AG09319 (cell line): ENCODE results near the gene LRRC4C.

Experiments used
- DNase-seq: peaks from one replicate; pipeline ENCODE4 v3.0.0-alpha.2; 2010; ENCODE audit warnings: low read depth; ENCODE audit errors: extremely low read depth
- CTCF ChIP-seq: IDR thresholded peaks from 2 replicates; pipeline ENCODE4 v1.5.1; 2011; ENCODE audit warnings: low read depth, mild to moderate bottlenecking, inconsistent platforms, low read length, moderate library complexity

LRRC4C gene

DNA sequence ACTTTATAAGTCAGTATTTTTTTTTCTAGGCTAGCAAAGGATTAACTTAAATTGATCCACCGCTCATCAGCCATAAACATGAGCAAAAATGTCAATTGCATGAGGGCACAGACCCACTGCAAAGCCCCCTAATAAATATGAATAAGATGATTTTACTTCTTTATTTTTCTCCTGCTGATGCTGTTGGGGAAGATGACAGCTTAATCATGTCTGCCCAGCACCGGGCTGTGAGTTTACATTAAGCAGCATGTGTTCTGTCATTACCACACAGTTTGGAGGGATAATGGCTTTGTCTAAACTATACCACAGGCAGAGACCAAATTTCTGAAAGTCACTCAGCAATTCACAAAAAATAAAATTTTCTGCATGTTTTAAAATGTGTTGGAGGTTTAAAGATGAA, 346.3 kb downstream of the LRRC4C start:
- DNase-seq, result no peak
- no peak for TF ChIP-seq CTCF

GRCh38 chr11:41110527-41110926, 348.9 kb downstream of the LRRC4C start:
- TF ChIP-seq CTCF, result no peak
- no peak for DNase-seq

DNA sequence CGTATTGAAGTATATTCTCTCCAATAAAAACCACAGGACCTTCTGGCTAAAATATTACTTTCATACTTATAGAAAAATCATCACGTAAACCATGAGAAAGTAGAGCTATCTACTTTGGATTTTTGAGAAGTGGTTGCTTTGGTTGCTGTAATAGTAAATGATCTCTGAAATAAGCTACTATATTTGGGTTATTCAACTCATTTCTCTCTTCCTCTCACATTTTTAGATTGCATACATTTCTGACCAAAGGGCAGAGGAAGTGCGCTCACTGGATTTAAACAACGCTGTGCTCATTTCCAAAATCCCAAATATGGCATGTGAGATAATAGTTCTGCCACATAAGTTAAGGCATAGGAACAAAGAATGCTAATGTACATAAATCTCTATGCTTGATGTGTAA, 357.0 kb downstream of the LRRC4C start:
- no peak for DNase-seq
- no peak for TF ChIP-seq CTCF

DNA sequence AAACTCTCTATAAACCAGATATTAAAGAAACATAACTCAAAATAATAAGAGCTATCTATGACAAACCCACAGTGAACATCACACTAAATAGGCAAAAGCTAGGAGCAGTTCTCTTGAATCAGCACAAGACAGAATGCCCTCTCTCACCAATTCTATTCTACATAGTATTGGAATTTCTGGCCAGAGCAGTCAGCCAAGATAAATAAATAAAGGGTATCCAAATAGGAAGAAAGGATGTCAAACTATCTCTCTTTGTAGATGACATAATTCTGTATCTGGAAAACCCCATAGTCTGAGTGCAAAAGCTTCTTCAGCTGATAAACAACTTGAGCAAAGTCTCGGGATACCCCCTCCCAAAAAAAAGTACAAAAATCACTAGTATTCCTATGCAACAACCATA, 359.8 kb downstream of the LRRC4C start:
- DNase-seq, result no peak
- no peak for TF ChIP-seq CTCF

DNA sequence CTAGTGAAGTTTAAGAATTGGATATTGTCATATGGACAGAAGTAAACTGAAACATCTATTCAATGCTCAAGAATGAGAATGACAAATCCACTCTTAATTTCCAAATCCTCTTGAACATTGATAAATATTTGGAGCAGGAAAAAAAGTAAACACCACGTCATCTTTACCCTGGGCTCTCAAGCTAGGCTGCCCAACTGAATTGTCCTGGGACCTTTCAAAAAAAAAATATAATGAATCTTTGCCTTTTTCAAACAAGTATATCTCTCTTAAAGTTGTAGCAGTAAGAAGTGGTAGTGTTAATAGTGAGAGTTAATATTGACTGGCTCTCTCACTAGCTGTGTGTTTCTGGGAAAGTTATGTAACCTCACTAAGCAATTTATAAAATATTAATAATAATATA, 374.3 kb downstream of the LRRC4C start:
- no peak for DNase-seq
- TF ChIP-seq CTCF, result no peak

DNA sequence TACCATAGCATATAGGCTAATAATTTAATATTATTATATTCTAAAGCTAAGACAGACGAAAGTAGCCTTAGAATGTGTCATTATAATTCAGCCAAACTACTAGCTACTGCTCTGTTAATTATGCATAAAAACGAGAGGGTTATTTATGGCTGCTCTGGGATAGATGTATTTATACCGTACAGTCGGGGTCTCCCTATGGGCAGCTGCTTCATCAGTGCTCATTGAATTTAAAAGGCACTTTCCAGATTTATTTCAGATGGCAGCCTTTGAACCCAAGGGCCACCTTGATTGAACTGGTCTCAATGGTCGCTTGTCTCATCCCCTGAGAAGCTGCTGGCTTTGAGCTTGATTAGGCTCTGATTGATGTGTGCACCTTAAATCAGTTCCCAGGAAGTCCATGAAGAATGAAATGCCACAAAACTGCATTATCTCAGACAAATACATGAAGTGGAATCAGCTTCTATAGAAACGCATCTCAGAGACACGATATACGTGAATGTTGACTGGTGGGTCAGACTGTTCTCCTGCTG, 377.6 kb downstream of the LRRC4C start:
- DNase-seq, result no peak
- TF ChIP-seq CTCF, result no peak

GRCh38 chr11:41074318-41074717, 385.1 kb downstream of the LRRC4C start:
- no peak for DNase-seq

More at GRCh38 chr11:41074318-41074717, 385.1 kb downstream of the LRRC4C start:
- TF ChIP-seq CTCF, result no peak
